ENCODE data around the gene NACA2.

The NACA2 gene

DNA sequence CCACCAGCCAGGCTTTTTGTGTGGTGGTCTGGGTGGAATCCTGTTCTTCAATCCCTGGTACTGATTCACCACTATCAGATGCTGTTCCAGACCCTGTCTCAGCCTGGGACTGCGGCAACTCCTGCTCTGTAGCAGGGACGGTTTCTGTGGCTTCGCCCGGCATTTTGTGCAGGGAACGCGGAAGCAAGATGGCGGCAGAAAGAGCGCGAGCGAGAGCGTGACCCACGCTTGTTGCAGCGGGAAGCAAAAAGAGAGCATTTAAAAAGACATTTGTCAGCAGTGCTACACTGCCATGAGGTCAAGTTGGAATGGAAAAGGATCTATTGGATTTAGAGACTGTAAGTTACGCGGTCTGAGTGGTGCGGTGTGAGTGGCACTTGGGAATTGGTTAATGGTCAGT lies at the start of gene NACA2:
TSS of gene NACA2 (minus strand) at position 202 of the 400 bp plus-strand sequence. CDS start at position 163, 39 bp downstream.
- Histone ChIP-seq H3K4me2 (ENCODE audit: low read length) (no peak within 1 kb of the TSS), H3K27me3 (ENCODE audit: control insufficient read depth, insufficient read depth, low read length) (no peaks in the 10 kb centered on the region), H2AFZ (no peak within 1 kb of the TSS), H3K4me3 (ENCODE audit: low read depth, low read length) (no peak within 1 kb of the TSS), H3K9me3 (ENCODE audit: control insufficient read depth, low read length) (no peaks in the 10 kb centered on the region), H3K36me3 (ENCODE audit: control insufficient read depth, insufficient read depth, low read length) (no peaks in the 10 kb centered on the region), H3K9ac (no peak within 1 kb of the TSS), H3K27ac (no peak within 1 kb of the TSS), H3K79me2 (no peaks in the 10 kb centered on the region), H3K4me1 (no peaks in the 10 kb centered on the region)
- TF ChIP-seq, protein P1, sequence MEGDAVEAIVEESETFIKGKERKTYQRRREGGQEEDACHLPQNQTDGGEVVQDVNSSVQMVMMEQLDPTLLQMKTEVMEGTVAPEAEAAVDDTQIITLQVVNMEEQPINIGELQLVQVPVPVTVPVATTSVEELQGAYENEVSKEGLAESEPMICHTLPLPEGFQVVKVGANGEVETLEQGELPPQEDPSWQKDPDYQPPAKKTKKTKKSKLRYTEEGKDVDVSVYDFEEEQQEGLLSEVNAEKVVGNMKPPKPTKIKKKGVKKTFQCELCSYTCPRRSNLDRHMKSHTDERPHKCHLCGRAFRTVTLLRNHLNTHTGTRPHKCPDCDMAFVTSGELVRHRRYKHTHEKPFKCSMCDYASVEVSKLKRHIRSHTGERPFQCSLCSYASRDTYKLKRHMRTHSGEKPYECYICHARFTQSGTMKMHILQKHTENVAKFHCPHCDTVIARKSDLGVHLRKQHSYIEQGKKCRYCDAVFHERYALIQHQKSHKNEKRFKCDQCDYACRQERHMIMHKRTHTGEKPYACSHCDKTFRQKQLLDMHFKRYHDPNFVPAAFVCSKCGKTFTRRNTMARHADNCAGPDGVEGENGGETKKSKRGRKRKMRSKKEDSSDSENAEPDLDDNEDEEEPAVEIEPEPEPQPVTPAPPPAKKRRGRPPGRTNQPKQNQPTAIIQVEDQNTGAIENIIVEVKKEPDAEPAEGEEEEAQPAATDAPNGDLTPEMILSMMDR (IDR thresholded peaks at IDR 0.05): no peak

DNA sequence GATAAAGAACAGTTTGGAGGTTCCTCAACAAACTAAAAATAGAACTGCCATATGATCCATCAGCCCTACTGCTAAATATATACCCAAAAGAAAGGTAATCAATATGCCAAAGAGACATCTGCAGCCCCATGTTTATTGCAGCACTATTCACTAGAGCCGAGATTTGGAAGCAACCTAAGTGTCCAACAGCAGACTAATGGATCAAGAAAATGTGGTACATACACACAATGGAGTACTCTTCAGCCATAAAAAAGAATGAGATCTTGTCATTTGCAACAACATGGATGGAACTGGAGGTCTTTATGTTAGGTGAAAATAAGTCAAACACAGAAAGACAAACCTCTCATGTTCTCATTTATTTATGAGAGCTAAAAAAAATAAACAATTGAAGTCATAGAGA lies 48.8 kb upstream of the NACA2 start:
- H3K4me3 ChIP-seq (ENCODE audit: low read depth, low read length): no peak overlapping the region
- no peaks in the 10 kb centered on the region for H3K79me2 ChIP-seq
- no peak overlapping the region for H3K27ac ChIP-seq
- no peak overlapping the region for H3K4me2 ChIP-seq (ENCODE audit: low read length)
- no peaks in the 10 kb centered on the region for H3K4me1 ChIP-seq
- no peak overlapping the region for H2AFZ ChIP-seq
- TF ChIP-seq, protein P1 (IDR thresholded peaks at IDR 0.05): no peak
- H3K9me3 ChIP-seq (ENCODE audit: control insufficient read depth, low read length): no peaks in the 10 kb centered on the region
- H3K36me3 ChIP-seq (ENCODE audit: control insufficient read depth, insufficient read depth, low read length): no peaks in the 10 kb centered on the region
- no peak overlapping the region for H3K9ac ChIP-seq
- H3K27me3 ChIP-seq (ENCODE audit: control insufficient read depth, insufficient read depth, low read length): no peaks in the 10 kb centered on the region

DNA sequence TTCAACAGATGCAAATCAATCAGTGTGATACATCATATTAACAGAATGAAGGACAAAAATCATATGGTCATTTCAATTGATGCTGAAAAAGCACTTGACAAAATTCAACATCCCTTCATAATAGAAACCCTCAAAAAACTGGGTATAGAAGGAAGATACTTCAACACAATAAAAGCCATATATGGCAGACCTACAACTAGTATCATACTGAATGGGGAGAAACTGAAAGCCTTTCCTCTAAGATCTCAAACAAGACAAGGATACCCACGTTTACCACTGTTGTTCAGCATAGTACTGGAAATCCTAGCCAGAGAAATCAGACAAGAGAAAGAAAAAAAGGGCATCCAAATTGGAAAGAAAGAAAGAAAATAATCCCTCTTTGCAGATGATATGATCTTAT lies 47.1 kb upstream of the NACA2 start:
- Histone ChIP-seq H3K9me3 (ENCODE audit: control insufficient read depth, low read length) (no peaks in the 10 kb centered on the region), H2AFZ (no peak overlapping the region), H3K4me2 (ENCODE audit: low read length) (no peak overlapping the region), H3K79me2 (no peaks in the 10 kb centered on the region), H3K27me3 (ENCODE audit: control insufficient read depth, insufficient read depth, low read length) (no peaks in the 10 kb centered on the region), H3K4me3 (ENCODE audit: low read depth, low read length) (no peak overlapping the region), H3K27ac (no peak overlapping the region), H3K9ac (no peak overlapping the region), H3K36me3 (ENCODE audit: control insufficient read depth, insufficient read depth, low read length) (no peaks in the 10 kb centered on the region), H3K4me1 (no peaks in the 10 kb centered on the region)
- TF ChIP-seq, protein P1 (IDR thresholded peaks at IDR 0.05): no peak

DNA sequence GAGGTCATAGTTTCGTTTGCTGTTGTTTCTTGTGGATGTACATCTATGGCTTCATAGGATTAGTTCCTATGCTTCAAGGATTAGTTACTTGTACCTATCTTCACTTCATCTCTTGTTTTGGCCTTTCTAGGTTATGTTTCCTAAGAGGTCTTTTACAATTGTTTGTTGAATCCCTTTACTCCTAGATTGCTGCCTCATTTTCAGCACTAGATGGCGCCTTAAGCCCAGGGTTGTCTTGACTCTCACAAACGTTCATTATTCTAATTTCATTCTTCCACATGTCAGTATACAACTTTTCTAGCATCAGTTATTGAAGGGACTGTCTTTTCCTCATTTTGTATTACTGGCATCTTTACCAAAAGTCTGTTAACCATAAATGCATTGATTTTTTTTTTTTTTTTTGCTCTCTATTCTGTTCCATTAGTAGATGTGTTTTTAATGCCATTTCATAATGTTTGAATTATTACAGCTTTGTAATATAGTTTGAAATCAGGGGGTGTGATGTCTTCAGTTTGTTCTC lies 45.0 kb upstream of the NACA2 start:
- Histone ChIP-seq H3K79me2 (no peaks in the 10 kb centered on the region), H3K4me2 (ENCODE audit: low read length) (no peak overlapping the region), H3K27ac (no peak overlapping the region), H2AFZ (no peak overlapping the region), H3K9ac (no peak overlapping the region), H3K4me1 (no peaks in the 10 kb centered on the region), H3K4me3 (ENCODE audit: low read depth, low read length) (no peak overlapping the region), H3K9me3 (ENCODE audit: control insufficient read depth, low read length) (no peaks in the 10 kb centered on the region), H3K27me3 (ENCODE audit: control insufficient read depth, insufficient read depth, low read length) (no peaks in the 10 kb centered on the region), H3K36me3 (ENCODE audit: control insufficient read depth, insufficient read depth, low read length) (no peaks in the 10 kb centered on the region)
- TF ChIP-seq, protein P1 (IDR thresholded peaks at IDR 0.05): no peak

DNA sequence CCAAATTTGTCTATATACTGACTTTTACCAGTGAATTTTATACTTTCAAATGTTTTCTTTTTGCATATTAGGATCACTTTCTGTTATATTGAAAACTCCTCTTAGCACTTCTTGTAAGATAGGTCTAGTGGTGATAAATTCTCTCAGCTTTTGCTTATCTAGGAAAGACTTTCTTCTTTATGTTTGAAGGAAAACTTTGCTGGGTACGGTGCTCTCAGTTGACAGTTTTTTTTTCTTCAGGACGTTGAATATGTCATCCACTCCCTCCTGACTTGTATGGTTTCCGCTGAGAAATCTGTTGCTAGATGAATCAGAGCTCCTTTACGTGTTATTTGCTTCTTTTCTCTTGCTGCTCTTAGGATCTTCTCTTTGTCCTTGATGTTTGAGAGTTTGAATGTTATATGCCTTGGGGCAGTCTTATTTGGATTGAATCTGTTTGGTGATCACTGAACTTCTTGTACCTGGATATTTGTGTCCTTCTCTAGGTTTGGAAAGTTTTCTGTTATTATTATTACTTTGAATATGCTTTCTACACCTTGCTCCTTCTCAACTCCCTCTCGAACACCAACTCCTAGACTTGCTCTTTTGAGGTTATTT lies 44.0 kb upstream of the NACA2 start:
- Histone ChIP-seq H3K27me3 (ENCODE audit: control insufficient read depth, insufficient read depth, low read length) (no peaks in the 10 kb centered on the region), H3K79me2 (no peaks in the 10 kb centered on the region), H3K27ac (no peak overlapping the region), H3K4me1 (no peaks in the 10 kb centered on the region), H3K9me3 (ENCODE audit: control insufficient read depth, low read length) (no peaks in the 10 kb centered on the region), H3K36me3 (ENCODE audit: control insufficient read depth, insufficient read depth, low read length) (no peaks in the 10 kb centered on the region), H3K4me3 (ENCODE audit: low read depth, low read length) (no peak overlapping the region), H2AFZ (no peak overlapping the region), H3K4me2 (ENCODE audit: low read length) (no peak overlapping the region), H3K9ac (no peak overlapping the region)
- TF ChIP-seq, protein P1 (IDR thresholded peaks at IDR 0.05): no peak

All from parathyroid adenoma (tissue), 2 donors.